BJ (cell line): ENCODE measurements around the gene KLC3. TPM values are rescaled to one million over a fixed set of nuclear protein-coding genes. Genes with fewer than 3 reads are reported as not detected.

Experiments
- CTCF ChIA-PET: fragments of 350-600 bp; formaldehyde crosslinking; extraction: SDS; loops from one replicate; lab custom pipeline; 2021; ENCODE audit warnings: antibody characterized with exemption, inconsistent platforms; lab: Yijun Ruan, JAX
- POLR2A ChIA-PET: fragments of 300-600 bp; sonication (Branson Sonifier 250); formaldehyde crosslinking; extraction: SDS; loops from one replicate; lab custom pipeline; 2021; ENCODE audit warnings: antibody characterized with exemption; lab: Charles Lee
- DNase-seq: peaks from one replicate; pipeline ENCODE4 v3.0.0-alpha.2; 2011; ENCODE audit warnings: low read depth
- H3K27me3 ChIP-seq: 2 replicates; pipeline ENCODE4 v1.6.0; 2011; ENCODE audit warnings: low read length; ENCODE audit not compliant: control insufficient read depth, insufficient read depth
- H3K36me3 ChIP-seq: 2 replicates; pipeline ENCODE4 v1.5.1; 2011; ENCODE audit warnings: low read length; ENCODE audit not compliant: control insufficient read depth, insufficient read depth
- H3K4me3 ChIP-seq: 2 replicates; pipeline ENCODE4 v1.5.1; 2011; ENCODE audit warnings: low read depth, mild to moderate bottlenecking, control low read depth, low read length
- polyA plus RNA-seq: library from polyadenylated mRNA; depleted of rRNA; stranded (reverse); fragments of >200 nt; gene quantifications from 2 replicates; pipeline ENCODE4 v1.2.3, GENCODE V29; 2011
- TF ChIP-seq, protein P1 (sequence below): IDR thresholded peaks from 2 replicates; pipeline ENCODE4 v1.5.1; 2011; ENCODE audit warnings: low read depth, mild to moderate bottlenecking, control low read depth, inconsistent platforms, low read length, moderate library complexity; ENCODE audit not compliant: insufficient read depth

KLC3 gene
- polyA plus RNA-seq, 1 experiment = 0.09 TPM

GRCh38 chr19:45323671-45324081, 16.9 kb upstream of the KLC3 start:
- TF ChIP-seq, protein P1, sequence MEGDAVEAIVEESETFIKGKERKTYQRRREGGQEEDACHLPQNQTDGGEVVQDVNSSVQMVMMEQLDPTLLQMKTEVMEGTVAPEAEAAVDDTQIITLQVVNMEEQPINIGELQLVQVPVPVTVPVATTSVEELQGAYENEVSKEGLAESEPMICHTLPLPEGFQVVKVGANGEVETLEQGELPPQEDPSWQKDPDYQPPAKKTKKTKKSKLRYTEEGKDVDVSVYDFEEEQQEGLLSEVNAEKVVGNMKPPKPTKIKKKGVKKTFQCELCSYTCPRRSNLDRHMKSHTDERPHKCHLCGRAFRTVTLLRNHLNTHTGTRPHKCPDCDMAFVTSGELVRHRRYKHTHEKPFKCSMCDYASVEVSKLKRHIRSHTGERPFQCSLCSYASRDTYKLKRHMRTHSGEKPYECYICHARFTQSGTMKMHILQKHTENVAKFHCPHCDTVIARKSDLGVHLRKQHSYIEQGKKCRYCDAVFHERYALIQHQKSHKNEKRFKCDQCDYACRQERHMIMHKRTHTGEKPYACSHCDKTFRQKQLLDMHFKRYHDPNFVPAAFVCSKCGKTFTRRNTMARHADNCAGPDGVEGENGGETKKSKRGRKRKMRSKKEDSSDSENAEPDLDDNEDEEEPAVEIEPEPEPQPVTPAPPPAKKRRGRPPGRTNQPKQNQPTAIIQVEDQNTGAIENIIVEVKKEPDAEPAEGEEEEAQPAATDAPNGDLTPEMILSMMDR = no peak
- ChIA-PET CTCF (interaction anchor here (1.0 kb wide), 1 partner anchor 22 kb away, joined by 3 read pairs; no protein-coding TSS in a partner anchor), POLR2A (no interaction called here)
- DNase-seq = no peak
- Histone ChIP-seq H3K4me3 (peak overlapping the region; percentile 14; the same call in 1 of the 2 replicates), H3K27me3 (peaks cover 4% of the 10 kb centered on the region), H3K36me3 (no peaks in the 10 kb centered on the region)

DNA sequence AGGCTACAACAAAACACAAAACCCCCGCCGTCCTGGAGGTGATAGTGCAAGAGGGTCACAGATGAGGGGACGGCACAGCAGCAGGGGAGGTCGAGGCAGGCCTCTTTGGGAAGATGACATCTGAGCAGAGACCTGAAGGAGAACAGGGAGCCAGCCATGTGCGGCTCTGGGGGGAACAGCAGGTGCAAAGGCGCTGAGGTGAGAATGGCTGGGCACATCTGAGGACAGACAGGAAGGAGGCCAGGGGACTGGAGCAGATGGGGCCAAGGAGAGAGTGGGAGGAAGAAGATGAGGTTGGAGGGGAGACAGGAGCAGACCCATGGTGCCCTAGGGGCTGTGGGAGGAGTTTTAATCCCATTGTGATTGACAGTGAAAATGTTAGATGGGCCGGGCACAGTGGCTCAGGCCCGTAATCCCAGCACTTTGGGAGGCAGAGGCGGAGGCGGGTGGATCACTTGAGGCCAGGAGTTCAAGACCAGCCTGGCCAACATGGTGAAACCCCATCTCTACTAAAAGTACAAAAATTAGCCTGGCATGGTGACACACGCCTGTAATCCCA, 16.1 kb upstream of the KLC3 start:
- no peaks in the 10 kb centered on the region for H3K36me3 ChIP-seq
- TF ChIP-seq, protein P1 = no peak
- no peak for DNase-seq
- ChIA-PET POLR2A (no interaction called here), CTCF (interaction anchor here (1.0 kb wide), 1 partner anchor 22 kb away, joined by 3 read pairs; no protein-coding TSS in a partner anchor)
- H3K4me3 ChIP-seq = no peak overlapping the region
- peaks cover 2% of the 10 kb centered on the region; the same call in 1 of the 2 replicates for H3K27me3 ChIP-seq

DNA sequence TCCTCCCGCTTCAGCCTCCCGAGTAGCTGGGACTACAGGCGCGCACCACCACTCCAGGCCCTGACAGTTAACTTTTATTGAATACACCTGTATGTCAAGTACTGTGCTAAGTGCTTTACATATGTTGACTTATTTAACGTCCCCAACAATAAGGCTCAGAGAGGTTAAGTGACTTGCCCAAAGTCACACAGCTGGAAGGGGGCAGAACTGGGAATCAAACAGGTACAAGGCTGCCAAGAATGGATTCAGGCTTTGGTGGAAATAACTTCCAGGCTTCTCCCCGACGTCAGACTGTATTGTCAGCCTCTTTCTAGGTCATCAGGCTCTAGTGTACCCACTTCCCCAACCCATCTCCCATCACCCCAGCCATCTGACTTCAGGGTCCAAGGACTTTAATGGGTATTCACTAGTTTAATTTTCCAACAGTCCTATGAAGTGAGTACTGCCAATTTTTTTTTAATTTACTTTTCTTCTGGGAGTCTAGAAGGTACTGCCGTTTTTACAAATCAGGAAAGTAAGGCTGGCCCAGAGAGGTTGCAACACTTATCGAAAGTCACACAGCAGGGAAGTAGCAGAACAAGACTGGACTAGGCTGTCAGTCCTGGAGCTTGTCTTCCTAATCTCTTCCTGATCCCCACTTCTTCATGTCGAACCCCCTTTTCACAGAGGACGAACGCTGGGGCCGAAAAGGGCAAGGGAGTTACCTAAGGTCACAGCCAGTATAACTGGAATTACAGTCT, 13.0 kb upstream of the KLC3 start:
- H3K36me3 ChIP-seq = no peaks in the 10 kb centered on the region
- no peak overlapping the region for H3K4me3 ChIP-seq
- ChIA-PET CTCF (interaction anchor here (1.7 to 2.0 kb wide), 2 partner anchors 11 kb away, joined by 7 to 10 read pairs; no protein-coding TSS in a partner anchor), POLR2A (no interaction called here)
- DNase-seq = no peak
- TF ChIP-seq, protein P1 = no peak
- peaks cover 2% of the 10 kb centered on the region; the same call in 1 of the 2 replicates for H3K27me3 ChIP-seq

DNA sequence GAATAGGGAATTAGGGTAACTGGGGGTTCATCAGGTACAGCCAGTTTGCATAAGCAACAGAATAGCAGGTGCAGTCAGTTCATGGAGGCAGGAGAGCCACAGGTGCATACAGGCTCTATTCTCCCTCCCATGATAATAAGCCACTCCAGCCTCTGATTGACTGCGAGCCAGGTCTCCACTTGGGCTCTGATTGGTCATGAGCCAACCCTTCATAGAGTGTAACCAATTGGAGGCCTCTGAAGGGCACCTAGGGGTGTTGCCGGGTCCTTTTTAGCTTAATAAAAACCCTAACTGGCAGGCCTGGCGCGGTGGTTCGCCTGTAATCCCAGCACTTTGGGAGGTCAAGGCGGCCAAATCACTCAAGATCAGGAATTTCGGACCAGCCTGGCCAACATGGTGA, 9.1 kb upstream of the KLC3 start:
- no peaks in the 10 kb centered on the region for H3K27me3 ChIP-seq

More for the DNA sequence above, 9.1 kb upstream of the KLC3 start:
- ChIA-PET CTCF (no interaction called here), POLR2A (no interaction called here)
- Histone ChIP-seq H3K4me3 (no peak overlapping the region), H3K36me3 (no peaks in the 10 kb centered on the region)
- TF ChIP-seq, protein P1 = no peak
- no peak for DNase-seq
